OCI-LY3 (cell line): ENCODE measurements around the gene GUCA2B.

ENCODE experiments used
- EZH2phosphoT487 ChIP-seq: fragments of 200-600 bp; shearing (Covaris generic); IDR thresholded peaks from 2 replicates; pipeline ENCODE4 v1.6.1; 2018; ENCODE audit warnings: antibody characterized with exemption, mixed run types, low read depth
- TF ChIP-seq, protein P1 (sequence below): fragments of 200-600, 300-600 bp; sonication (generic); IDR thresholded peaks from 2 replicates; pipeline ENCODE4 v1.5.1; 2014; ENCODE audit warnings: antibody characterized with exemption, low read length, low read depth

DNA sequence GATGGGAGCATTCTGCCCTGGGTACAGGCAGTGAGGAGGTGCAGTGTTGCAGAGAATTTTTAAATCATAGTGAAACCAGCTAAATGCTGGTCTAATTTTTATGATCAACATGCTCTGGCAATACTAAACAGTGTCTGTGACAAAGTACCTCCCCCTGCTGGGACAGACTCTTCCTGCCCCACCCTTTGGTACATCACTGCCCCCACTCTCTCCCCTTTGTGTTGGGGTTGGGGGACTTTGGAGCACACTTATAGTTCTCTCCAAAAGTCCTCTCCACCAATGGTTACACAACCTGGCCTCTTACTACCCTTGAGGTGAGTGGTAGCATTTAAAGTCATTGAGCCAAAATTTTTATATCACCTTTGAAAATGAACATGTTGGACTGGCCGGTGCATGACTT is 48.2 kb upstream of the GUCA2B start:
- TF ChIP-seq, protein P1, sequence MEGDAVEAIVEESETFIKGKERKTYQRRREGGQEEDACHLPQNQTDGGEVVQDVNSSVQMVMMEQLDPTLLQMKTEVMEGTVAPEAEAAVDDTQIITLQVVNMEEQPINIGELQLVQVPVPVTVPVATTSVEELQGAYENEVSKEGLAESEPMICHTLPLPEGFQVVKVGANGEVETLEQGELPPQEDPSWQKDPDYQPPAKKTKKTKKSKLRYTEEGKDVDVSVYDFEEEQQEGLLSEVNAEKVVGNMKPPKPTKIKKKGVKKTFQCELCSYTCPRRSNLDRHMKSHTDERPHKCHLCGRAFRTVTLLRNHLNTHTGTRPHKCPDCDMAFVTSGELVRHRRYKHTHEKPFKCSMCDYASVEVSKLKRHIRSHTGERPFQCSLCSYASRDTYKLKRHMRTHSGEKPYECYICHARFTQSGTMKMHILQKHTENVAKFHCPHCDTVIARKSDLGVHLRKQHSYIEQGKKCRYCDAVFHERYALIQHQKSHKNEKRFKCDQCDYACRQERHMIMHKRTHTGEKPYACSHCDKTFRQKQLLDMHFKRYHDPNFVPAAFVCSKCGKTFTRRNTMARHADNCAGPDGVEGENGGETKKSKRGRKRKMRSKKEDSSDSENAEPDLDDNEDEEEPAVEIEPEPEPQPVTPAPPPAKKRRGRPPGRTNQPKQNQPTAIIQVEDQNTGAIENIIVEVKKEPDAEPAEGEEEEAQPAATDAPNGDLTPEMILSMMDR: no peak
- no peak for TF ChIP-seq EZH2phosphoT487
